Ureter (tissue), 1 donor: Measurements from ENCODE around the gene STAMBPL1. TPM values are rescaled to one million over a fixed set of nuclear protein-coding genes. Genes with fewer than 3 reads are reported as not detected.
A peak's percentile ranks its signal among the peaks of the same experiment; 100 is the strongest.
"Not testable (repeated sequence)": the region's sequence is repeated elsewhere in the genome, so short reads cannot be mapped to it uniquely, and the experiment has no call there.

Experiments used
- DNase-seq: peaks from one replicate; pipeline ENCODE4 v3.0.0-alpha.2; 2020; ENCODE audit warnings: low spot score
- total RNA-seq: library from RNA; stranded (reverse); gene quantifications from one replicate; pipeline ENCODE4 v1.2.4, GENCODE V29; 2023
- donor health status: DM: yes; HTN: yes; CAD: no.

STAMBPL1 gene
- total RNA-seq, 1 donor from 2014 or later = 13.2 TPM

DNA sequence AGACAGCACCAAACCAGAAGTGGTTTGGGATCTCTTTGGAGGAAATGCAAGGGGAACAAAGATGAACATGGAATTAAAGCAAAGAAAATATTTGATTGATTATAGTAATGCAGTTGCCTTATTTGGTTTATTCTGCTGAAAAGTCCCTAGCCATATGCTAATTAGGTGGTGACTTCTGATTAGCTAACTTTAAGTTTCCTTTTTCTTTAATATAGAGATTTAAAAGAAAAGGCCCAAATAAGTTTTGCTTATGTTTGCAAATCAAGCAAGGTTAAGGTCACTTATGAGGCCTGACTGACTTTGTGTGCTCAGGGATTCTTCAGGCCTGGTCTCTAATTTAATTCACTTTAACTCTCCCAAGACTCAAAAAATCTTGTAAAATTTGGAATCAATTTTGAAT lies 22.2 kb upstream of the STAMBPL1 start:
- no peak for DNase-seq

- no peak for DNase-seq
Observed at GRCh38 chr10:88858491-88858890, 21.6 kb upstream of the STAMBPL1 start.

DNA sequence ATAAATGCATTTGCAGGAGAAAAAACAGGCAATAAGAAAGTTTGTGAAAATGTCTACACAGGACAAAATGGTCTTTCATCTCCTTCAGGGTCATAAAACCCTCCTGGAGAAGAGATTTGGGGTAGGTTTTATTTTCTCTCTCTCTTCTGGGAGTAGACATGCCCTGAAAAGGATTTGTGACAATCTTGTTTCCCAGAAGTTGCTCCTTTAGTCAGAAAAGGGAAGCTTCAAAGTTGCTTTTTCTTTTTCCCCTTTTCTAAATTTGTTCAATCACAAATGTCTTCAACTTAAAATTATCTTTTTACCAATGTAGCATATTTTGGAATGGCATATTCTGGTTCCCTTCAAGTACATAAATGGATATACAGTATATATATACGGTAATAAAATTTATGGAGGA lies 19.0 kb upstream of the STAMBPL1 start:
- no peak for DNase-seq

DNA sequence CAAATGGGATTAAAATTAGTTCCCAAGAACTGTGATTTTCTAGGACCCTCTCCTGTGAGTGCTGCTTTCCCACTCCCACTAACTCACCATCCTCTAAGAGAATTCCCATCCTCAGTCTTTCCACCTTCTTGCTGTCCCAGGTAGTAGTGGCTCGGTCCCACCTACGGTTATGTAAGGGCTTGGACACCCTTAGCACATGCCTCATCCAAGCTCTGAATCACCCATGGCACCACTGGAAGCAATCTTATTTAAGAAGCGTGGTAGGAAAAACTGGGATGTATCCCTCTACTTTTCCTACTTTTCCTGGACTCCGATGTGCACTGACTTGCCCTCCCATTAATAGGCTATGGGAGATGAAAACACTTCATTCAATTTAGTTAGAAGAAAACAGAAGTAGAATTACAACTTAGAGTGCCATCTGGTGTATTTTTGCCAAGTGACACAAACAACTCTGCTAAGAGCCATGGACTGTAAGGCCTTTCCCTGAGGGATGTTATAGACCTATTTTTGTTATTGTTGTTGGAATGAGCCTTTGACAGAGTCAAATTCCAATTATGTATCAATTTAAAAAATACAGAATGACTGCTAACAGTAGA lies 14.7 kb upstream of the STAMBPL1 start:
- DNase-seq = no peak

DNA sequence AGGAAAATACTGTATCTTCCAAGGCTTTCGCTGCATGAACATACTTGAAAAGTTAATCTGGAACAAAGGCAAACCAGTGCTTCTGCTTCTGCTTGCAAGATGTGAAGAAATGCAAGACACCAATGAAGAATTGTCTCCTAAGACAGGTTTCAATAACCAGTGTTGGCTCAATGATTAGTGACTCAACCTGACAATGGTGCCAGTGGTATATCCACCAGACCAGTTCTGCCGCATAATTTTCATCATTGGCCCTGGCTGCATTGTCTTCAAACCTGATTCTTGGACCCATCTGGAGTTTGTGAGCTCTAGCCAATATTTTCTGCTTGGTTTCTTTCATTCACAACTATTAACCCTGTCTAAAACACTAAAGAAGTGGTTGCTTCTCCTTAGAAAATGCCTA lies 13.6 kb upstream of the STAMBPL1 start:
- no peak for DNase-seq

- DNase-seq = no peak
Observed at GRCh38 chr10:88870089-88870488, 10.0 kb upstream of the STAMBPL1 start.

DNA sequence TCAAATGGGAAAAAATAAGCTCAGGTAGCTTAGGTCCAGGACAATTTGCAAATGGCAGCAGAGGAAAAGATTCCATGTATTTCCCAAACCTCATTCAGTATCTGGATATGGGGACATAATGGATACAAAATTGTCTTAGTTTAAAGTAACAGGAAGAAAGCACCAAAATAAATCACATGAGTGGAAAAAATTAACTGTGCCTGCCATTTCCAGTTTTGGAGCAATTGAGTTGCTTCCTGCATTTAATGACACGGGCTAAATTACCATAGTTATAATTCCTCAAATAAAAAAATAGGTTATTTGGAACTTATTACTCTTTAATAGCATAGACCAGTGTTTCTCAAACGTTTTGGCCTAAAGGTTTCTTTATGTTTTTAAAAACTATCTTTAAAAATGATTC lies 6.3 kb upstream of the STAMBPL1 start:
- no peak for DNase-seq

DNA sequence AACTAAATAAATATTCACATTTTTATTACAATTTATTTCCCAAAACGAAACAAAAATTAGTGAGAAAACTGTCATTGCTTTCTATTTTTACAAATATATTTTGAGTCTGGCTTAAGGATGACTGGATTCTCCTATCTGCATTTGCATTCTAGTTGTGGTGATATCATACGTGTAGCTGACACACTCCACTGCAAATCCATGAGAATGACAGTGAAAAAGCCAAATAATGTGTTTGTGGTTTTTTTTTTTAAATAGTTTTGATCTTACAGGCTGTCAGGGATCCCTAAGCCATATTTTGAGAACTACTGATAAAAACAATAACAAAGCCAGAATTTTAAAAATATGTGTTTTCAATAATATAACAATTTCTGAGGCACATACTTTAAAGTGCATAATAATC lies 5.8 kb upstream of the STAMBPL1 start:
- no peak for DNase-seq

DNA sequence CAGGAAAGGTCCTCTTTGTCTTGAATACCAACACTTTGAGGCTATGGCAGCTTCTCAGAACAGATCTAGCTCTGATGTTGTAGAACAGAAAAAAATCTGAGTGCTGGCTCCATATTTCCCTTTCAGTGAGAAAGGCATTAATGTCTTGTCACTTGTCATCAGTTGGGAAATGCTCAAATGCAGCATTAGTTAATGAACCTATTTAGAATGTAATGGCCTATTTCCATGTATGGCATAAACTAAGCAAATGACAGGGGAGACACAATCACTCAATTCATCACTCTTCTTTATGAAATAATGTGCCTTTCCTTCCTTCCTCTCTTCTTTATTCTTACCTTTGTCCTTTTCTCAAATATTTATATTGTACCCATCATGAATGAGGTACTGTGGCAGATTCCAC lies 5.0 kb upstream of the STAMBPL1 start:
- no peak for DNase-seq

- no peak for DNase-seq
Observed at GRCh38 chr10:88877298-88877697, 2.7 kb upstream of the STAMBPL1 start.

GRCh38 chr10:88880282-88881076 lies 434 bp downstream of the STAMBPL1 start:
- DNase-seq = peak; percentile 83

GRCh38 chr10:88881320-88881719 lies 1.3 kb downstream of the STAMBPL1 start:
- DNase-seq = no peak

GRCh38 chr10:88881922-88882645 lies 2.0 kb downstream of the STAMBPL1 start:
- DNase-seq = no peak

- not testable (repeated sequence) for DNase-seq
Observed at GRCh38 chr10:88882646-88883447, 2.8 kb downstream of the STAMBPL1 start.

GRCh38 chr10:88883448-88883809 lies 3.4 kb downstream of the STAMBPL1 start:
- DNase-seq = no peak

- DNase-seq = no peak
Observed at GRCh38 chr10:88886557-88886956, 6.5 kb downstream of the STAMBPL1 start.

DNA sequence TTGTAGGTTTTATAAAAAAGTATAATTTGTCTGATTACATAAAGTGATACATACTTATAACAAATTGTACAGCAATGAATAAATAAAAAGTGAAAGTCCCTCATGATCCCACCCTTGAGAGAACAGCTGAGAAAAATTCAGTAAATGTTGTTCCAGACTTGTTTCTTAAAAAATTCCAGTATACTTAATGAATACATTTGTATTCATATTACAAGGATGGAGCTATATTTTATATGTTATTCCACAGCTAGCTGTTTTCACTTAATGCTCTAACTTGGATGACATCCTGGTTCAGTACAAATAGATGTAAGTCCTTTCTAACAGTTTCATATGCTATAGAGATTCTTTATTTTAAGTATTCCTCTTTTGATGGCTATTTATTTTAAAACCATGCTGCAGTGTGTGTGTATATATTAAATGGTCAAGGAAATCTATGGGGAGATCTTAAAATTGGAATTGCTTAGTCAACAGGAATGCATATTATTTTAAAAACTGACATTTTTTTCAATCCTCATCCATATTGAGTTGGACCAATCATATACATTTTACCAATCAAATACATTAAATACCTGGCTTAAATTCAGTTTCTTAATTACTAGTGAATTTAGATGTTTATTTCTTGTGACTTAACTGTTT lies 8.9 kb downstream of the STAMBPL1 start:
- no peak for DNase-seq

DNA sequence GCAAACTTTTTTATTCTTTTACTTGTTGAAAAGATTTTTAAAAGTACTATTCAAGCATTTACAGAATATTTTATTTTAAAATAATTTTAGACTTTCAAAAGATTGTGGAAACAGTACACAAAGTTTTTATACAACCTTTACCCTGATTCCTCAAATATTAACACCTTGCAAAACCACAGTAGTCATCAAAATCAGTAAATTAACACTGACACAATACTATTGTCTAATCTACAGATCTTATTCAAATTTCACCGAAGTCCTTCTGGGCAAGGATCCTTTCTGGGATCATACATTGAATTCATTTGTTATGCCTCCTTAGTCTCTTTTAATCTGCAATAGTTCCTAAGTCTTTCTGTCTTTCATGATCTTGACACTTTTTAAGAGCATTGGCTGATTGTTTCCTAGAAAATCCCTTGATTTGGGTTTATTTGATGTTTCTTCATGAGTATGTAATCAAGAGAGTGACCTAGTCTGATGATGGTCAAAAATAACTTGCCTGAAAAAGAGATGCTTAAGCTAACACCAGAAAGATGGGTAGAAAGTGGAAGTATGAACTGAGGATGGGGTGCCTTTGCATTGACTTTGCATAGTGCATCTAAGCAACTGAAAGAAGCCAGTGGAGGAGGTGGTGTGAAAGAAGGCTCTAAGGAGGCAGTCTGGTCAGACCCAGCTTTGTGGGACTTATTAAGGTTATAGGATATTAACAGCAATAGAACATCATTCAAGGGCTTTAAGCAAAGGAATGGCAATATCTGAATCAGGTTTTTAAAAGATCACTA lies 9.7 kb downstream of the STAMBPL1 start:
- no peak for DNase-seq

DNA sequence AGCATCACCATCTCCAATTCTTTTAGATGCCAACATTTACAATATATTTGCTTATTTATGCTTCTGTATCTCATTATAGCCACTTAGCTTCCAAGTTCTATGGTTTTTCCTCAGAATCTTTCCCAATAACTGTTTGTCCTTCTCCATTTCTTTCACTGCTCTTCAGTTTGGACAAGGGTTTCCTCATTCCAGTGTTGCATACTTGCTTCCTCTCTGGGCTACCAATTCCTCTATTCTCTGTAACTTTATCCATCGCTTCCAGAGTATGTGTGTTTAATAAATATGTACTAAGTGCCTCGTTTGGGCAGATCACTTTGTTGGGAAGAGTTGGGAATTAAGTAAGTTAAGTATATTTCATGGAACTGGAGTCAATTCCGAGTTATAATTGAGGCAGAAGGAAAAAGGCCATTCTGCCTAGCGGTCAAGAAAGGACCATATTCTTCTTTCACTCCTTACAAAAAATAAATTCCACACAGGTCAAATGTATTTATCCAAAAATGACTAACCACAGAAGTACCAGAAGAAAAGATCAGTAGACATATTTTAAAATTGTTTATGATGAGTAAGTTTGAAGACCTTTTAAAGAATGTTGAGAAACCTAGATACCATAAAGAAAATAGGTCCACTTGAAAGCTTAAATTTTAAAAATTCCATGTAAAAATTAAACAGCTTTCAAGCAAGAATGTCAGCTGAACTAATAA lies 10.8 kb downstream of the STAMBPL1 start:
- DNase-seq = no peak
